Type B pancreatic cell (in vitro differentiated cells): ENCODE measurements around the gene KRTAP2-1. TPM values are rescaled to one million over a fixed set of nuclear protein-coding genes. Genes with fewer than 3 reads are reported as not detected.
"Not testable (repeated sequence)": the region's sequence is repeated elsewhere in the genome, so short reads cannot be mapped to it uniquely, and the experiment has no call there.

Experiments used
- DNase-seq: peaks from one replicate; pipeline ENCODE4 v3.0.0; 2021; ENCODE audit warnings: mixed read lengths; ENCODE audit not compliant: unreplicated experiment; ENCODE audit errors: extremely low spot score
- H3K27ac Mint-ChIP-seq: 2 replicates; pipeline ENCODE4 v1.8.0; 2021; ENCODE audit warnings: mild to moderate bottlenecking, mixed read lengths
- H3K27me3 Mint-ChIP-seq: 2 replicates; pipeline ENCODE4 v1.8.0; 2021; ENCODE audit warnings: mixed read lengths
- H3K36me3 Mint-ChIP-seq: 2 replicates; pipeline ENCODE4 v1.8.0; 2021; ENCODE audit warnings: mixed read lengths
- H3K4me1 Mint-ChIP-seq: one replicate; pipeline ENCODE4 v1.8.0; 2021; ENCODE audit warnings: mixed read lengths; ENCODE audit not compliant: unreplicated experiment
- H3K4me3 Mint-ChIP-seq: 2 replicates; pipeline ENCODE4 v1.8.0; 2021; ENCODE audit warnings: mild to moderate bottlenecking, mixed read lengths
- H3K9me3 Mint-ChIP-seq: 2 replicates; pipeline ENCODE4 v1.8.0; 2021; ENCODE audit warnings: mixed read lengths
- total RNA-seq: library from RNA; stranded (reverse); gene quantifications from 2 replicates; pipeline ENCODE4 v1.2.1, GENCODE V29; 2021; ENCODE audit warnings: low replicate concordance
- TF ChIP-seq, protein P1 (sequence below): fragments of 200-600 bp; sonication (generic); conservative IDR thresholded peaks from 2 replicates; pipeline ENCODE4 v1.5.0; 2021; ENCODE audit warnings: antibody characterized with exemption, mild to moderate bottlenecking

Gene KRTAP2-1
- total RNA-seq, 1 donor from 2014 or later: not detected

DNA sequence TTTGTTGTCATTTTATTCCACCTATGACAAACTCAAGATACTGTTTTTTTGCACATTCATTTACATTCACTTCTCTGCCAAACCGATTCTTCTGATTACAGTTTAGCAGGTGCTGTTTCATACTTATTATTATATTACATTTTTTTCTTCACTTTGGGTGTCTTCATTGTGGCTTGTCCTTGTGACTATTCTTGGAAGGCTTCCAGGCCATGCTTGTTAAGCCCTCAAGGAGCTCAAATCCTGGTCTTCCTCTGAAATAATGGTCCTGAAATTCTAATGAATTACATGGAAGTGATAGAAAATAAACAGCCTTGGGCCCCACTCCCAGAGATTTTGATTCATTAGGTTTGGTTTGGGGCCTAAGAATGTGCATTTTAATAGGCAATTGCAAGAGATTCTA is 17.2 kb upstream of the KRTAP2-1 start:
- Mint-ChIP-seq H3K4me1 (peaks cover 26% of the 10 kb centered on the region), H3K36me3 (no peaks in the 10 kb centered on the region), H3K9me3 (peaks cover 5% of the 10 kb centered on the region), H3K27me3 (no peaks in the 10 kb centered on the region), H3K27ac (no peak overlapping the region), H3K4me3 (no peak overlapping the region)
- TF ChIP-seq, protein P1, sequence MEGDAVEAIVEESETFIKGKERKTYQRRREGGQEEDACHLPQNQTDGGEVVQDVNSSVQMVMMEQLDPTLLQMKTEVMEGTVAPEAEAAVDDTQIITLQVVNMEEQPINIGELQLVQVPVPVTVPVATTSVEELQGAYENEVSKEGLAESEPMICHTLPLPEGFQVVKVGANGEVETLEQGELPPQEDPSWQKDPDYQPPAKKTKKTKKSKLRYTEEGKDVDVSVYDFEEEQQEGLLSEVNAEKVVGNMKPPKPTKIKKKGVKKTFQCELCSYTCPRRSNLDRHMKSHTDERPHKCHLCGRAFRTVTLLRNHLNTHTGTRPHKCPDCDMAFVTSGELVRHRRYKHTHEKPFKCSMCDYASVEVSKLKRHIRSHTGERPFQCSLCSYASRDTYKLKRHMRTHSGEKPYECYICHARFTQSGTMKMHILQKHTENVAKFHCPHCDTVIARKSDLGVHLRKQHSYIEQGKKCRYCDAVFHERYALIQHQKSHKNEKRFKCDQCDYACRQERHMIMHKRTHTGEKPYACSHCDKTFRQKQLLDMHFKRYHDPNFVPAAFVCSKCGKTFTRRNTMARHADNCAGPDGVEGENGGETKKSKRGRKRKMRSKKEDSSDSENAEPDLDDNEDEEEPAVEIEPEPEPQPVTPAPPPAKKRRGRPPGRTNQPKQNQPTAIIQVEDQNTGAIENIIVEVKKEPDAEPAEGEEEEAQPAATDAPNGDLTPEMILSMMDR: no peak
- no peak for DNase-seq

GRCh38 chr17:41063449-41063848 is 16.3 kb upstream of the KRTAP2-1 start:
- Mint-ChIP-seq H3K27me3 (no peaks in the 10 kb centered on the region), H3K4me3 (no peak overlapping the region), H3K4me1 (peaks cover 27% of the 10 kb centered on the region), H3K27ac (no peak overlapping the region), H3K9me3 (peaks cover 5% of the 10 kb centered on the region), H3K36me3 (no peaks in the 10 kb centered on the region)
- TF ChIP-seq, protein P1: no peak
- DNase-seq: no peak

DNA sequence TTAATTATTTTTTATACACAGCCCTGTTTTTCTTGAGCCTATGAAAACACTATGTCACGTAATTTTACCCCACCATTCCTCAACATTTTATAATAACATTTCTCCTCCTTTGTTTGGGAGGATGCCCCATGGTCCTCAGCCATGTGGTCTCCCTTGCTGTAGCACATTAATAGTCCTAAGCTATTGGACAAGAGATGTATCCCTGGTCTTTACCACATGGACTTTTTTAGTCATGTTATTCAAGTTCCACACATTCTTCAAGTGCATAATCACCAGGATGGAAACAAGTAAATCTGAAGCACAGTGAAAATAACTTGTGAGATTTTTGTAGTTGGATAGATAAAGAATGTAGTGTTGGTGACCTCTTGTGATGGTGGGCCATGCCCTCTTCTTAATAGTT is 14.8 kb upstream of the KRTAP2-1 start:
- TF ChIP-seq, protein P1: no peak
- H3K36me3 Mint-ChIP-seq: no peaks in the 10 kb centered on the region
- H3K27me3 Mint-ChIP-seq: no peaks in the 10 kb centered on the region
- H3K4me1 Mint-ChIP-seq: peaks cover 20% of the 10 kb centered on the region
- H3K4me3 Mint-ChIP-seq: no peak overlapping the region
- H3K27ac Mint-ChIP-seq: no peak overlapping the region
- DNase-seq: no peak
- peaks cover 10% of the 10 kb centered on the region for H3K9me3 Mint-ChIP-seq

DNA sequence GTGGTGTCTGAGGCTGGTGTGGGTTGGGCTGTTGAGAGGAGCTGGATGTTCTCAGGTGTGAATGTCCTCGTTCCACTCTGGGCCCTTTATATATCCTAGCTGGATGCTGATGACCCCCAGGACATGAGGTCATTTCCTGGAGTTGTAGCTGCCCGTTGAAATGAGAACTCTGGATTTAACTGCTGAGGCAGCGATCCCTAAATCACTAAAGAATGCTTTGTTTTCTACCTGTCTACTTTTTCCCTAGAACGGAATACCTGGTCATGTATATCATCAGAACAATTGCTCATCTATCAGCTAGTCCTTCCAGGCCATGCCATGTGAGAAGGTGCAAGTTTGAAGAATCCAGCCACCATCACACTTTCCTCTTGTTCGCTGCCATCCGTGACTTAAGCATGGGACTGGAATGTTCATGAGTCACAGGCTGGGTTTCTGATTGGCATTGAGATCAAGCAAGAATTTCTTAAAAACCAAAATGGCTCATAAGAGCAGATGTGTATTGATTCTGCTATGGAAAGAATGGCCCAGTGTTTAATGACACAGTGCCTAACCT is 13.0 kb upstream of the KRTAP2-1 start, which contains the start of gene KRTAP2-3:
Gene KRTAP2-3 (minus strand): TSS at position 63 of the 553 bp plus-strand sequence. CDS start 64 bp downstream, outside the sequence.
- no peaks in the 10 kb centered on the region for H3K27me3 Mint-ChIP-seq
- TF ChIP-seq, protein P1: no peak
- H3K27ac Mint-ChIP-seq: peak within 1 kb of the TSS; percentile 53
- peaks cover 18% of the 10 kb centered on the region for H3K4me1 Mint-ChIP-seq
- H3K9me3 Mint-ChIP-seq: peaks cover 10% of the 10 kb centered on the region
- H3K36me3 Mint-ChIP-seq: no peaks in the 10 kb centered on the region
- DNase-seq: no peak
- no peak within 1 kb of the TSS for H3K4me3 Mint-ChIP-seq

DNA sequence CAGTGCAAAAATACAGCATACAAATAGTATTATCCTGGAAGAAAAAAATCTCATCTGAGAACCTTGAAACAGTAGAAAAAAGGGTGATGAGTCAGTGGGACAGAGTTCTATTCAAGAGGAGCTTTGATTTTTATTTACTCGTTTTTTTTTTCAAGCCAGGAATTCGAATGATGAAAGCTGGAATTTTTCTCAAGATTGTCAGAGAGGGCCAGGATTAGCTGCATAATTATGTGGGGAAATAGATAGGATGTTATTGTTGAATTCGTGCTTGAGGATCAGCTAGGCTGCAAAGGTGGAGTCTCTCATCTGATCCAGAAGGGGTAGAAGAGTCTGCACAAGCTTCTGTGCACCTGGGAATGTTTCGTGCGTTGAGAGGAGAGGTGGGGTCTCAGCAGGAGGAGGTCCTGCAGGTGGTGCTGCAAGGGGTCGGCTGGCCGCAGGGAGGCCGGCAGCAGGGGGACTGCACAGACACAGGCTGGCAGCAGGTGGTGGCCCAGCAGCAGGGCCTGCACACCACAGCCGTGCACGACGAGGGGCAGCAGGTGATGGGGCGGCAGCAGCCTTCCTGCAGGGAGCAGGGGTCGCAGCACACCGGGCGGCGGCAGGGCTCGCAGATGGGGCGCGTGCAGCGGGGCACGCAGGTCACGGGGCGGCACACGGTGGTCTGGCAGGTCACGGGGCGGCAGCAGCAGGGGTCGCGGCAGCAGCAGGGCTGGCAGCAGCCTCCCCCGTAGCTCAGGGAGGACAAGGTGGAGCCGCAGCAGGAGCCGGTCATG is 12.3 kb upstream of the KRTAP2-1 start:
- H3K9me3 Mint-ChIP-seq, H3K36me3 Mint-ChIP-seq, H3K27ac Mint-ChIP-seq, H3K4me3 Mint-ChIP-seq, DNase-seq, H3K27me3 Mint-ChIP-seq: not testable (repeated sequence)
- H3K4me1 Mint-ChIP-seq: peaks cover 18% of the 10 kb centered on the region

- peaks cover 10% of the 10 kb centered on the region for H3K9me3 Mint-ChIP-seq
- H3K27ac Mint-ChIP-seq: no peak overlapping the region
These were observed 11.6 kb upstream of the KRTAP2-1 start for GRCh38 chr17:41058741-41059140.

More at GRCh38 chr17:41058741-41059140, 11.6 kb upstream of the KRTAP2-1 start:
- TF ChIP-seq, protein P1: no peak
- no peaks in the 10 kb centered on the region for H3K27me3 Mint-ChIP-seq
- H3K4me1 Mint-ChIP-seq: peaks cover 18% of the 10 kb centered on the region
- H3K36me3 Mint-ChIP-seq: no peaks in the 10 kb centered on the region
- no peak for DNase-seq
- H3K4me3 Mint-ChIP-seq: no peak overlapping the region
